ENCODE results near the gene NTNG1. TPM values are rescaled to one million over a fixed set of nuclear protein-coding genes. Genes with fewer than 3 reads are reported as not detected.

The NTNG1 gene
- total RNA-seq, 2 experiments from 2014 or later = not detected

DNA sequence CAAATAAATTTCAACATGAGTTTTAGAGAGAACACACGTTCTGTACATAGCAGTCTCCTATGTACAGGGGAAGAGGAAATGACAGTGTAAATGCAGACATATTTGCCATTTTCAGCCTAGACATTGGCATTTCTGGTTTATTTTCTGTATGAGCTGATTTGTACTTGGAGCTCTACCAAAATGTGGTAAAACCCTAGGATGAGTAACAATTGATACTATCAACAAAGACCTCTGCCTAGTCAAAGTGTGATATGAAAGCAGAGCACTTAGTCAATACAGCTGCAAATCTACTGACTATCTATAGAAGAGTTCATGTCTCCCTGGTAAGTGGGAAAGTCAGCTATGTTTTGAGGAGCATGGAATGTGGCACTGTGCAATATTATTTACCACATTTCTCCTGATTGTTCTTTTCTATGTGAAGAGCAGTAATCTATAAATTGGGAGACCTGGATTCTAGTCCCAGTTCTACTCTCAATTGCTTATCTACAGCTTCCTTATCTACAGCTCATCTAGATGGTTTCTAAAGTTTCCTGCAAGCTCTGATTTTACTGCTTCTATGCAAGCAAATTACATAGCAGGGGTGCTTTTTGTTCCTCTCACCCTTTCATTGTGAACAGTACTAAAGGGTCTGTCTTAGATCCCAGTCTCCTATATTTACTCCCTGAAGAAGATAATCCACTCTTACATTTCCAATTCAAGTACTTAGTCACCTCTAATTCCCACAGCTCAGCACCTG is 334.2 kb downstream of the NTNG1 start:
- Histone ChIP-seq H3K27me3 (ENCODE audit: control insufficient read depth in 1 of 2, insufficient read depth in 2 of 2, low read length in 2 of 2) (peaks cover 3 to 5% of the 10 kb centered on the region in 2 experiments), H3K27ac (ENCODE audit: low read depth in 1 of 2, low read length in 2 of 2) (no peak overlapping the region), H3K9me3 (ENCODE audit: control insufficient read depth in 1 of 2, insufficient read depth in 1 of 2, low read length in 2 of 2) (no peaks in the 10 kb centered on the region), H3K4me3 (ENCODE audit: low read length) (no peak overlapping the region), H3K4me1 (ENCODE audit: insufficient read depth, low read length) (no peaks in the 10 kb centered on the region), H3K36me3 (ENCODE audit: insufficient read depth, low read length) (no peaks in the 10 kb centered on the region)
- DNase-seq (no peak), ATAC-seq (ENCODE audit: poor library complexity) (no peak)
- ChIA-PET CTCF (no interaction called here), POLR2A (no interaction called here)
- H3K36me3 Mint-ChIP-seq (ENCODE audit: low read depth) = no peaks in the 10 kb centered on the region
- no peaks in the 10 kb centered on the region for H3K9me3 Mint-ChIP-seq
- H3K27me3 Mint-ChIP-seq = peaks cover 31% of the 10 kb centered on the region
- H3K27ac Mint-ChIP-seq = no peak overlapping the region
- TF ChIP-seq, protein P1, sequence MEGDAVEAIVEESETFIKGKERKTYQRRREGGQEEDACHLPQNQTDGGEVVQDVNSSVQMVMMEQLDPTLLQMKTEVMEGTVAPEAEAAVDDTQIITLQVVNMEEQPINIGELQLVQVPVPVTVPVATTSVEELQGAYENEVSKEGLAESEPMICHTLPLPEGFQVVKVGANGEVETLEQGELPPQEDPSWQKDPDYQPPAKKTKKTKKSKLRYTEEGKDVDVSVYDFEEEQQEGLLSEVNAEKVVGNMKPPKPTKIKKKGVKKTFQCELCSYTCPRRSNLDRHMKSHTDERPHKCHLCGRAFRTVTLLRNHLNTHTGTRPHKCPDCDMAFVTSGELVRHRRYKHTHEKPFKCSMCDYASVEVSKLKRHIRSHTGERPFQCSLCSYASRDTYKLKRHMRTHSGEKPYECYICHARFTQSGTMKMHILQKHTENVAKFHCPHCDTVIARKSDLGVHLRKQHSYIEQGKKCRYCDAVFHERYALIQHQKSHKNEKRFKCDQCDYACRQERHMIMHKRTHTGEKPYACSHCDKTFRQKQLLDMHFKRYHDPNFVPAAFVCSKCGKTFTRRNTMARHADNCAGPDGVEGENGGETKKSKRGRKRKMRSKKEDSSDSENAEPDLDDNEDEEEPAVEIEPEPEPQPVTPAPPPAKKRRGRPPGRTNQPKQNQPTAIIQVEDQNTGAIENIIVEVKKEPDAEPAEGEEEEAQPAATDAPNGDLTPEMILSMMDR (IDR thresholded peaks at IDR 0.05) = no peak
- no peaks in the 10 kb centered on the region for H3K4me1 Mint-ChIP-seq (ENCODE audit: low read depth)
- H3K4me3 Mint-ChIP-seq = no peak overlapping the region
- intact Hi-C loops (cut with DNase I, micrococcal nuclease) = no loop called here

DNA sequence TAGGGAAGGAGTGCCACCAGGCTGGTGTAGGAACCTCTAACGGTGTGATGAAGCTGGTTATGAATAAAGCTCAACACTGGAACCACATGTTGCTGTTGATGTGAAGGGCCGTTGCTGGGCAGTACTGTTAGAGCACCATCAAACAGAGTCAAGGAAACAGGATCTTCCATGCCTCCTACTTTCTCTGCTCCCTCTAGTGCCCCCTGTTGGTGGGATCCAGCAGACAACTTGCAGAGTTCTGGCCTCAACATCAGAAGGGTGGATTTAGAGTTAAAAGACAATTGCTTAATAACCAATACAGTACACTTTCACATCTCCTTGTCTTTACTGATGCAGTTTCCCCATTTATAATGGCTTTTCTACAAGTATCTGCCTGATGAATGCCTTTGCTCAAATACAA is 336.4 kb downstream of the NTNG1 start:
- H3K9me3 Mint-ChIP-seq = no peaks in the 10 kb centered on the region
- Histone ChIP-seq H3K27ac (ENCODE audit: low read depth in 1 of 2, low read length in 2 of 2) (no peak overlapping the region), H3K4me1 (ENCODE audit: insufficient read depth, low read length) (no peaks in the 10 kb centered on the region), H3K27me3 (ENCODE audit: control insufficient read depth in 1 of 2, insufficient read depth in 2 of 2, low read length in 2 of 2) (peaks cover 17 to 20% of the 10 kb centered on the region in 2 experiments), H3K4me3 (ENCODE audit: low read length) (no peak overlapping the region), H3K9me3 (ENCODE audit: control insufficient read depth in 1 of 2, insufficient read depth in 1 of 2, low read length in 2 of 2) (no peaks in the 10 kb centered on the region), H3K36me3 (ENCODE audit: insufficient read depth, low read length) (no peaks in the 10 kb centered on the region)
- TF ChIP-seq, protein P1 (IDR thresholded peaks at IDR 0.05) = no peak
- H3K27me3 Mint-ChIP-seq = peaks cover 41% of the 10 kb centered on the region
- no peak for ATAC-seq (ENCODE audit: poor library complexity)
- DNase-seq = peak in 1 of 14 experiments; percentile 2
- H3K36me3 Mint-ChIP-seq (ENCODE audit: low read depth) = no peaks in the 10 kb centered on the region
- H3K27ac Mint-ChIP-seq = no peak overlapping the region
- H3K4me1 Mint-ChIP-seq (ENCODE audit: low read depth) = no peaks in the 10 kb centered on the region
- H3K4me3 Mint-ChIP-seq = no peak overlapping the region
- ChIA-PET CTCF (no interaction called here), POLR2A (no interaction called here)
- intact Hi-C loops (cut with DNase I, micrococcal nuclease) = no loop called here

DNA sequence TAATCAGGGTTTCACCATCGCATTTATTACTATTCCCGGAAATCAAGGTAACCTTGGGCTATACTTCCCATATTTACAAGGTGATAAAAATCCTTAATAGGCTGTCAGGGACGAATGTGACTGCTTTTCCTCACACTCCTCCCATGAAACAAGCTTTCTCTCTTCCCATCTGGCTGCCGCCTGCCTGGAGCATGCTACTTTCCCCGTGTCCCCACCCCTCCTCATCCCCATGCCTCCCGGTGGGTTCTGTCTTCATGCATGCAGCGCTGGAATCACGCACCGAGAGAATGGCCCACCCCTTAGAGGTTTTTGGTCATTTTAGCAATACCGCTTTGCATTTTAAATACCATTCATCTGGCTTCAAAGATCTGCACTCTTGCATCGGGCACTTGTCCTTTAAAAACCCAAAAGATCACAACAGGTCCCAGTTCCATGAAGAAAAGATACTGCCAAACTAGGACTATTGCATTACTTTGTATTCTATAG is 339.1 kb downstream of the NTNG1 start:
- TF ChIP-seq, protein P1 (IDR thresholded peaks at IDR 0.05) = no peak
- Mint-ChIP-seq H3K27ac (no peak overlapping the region), H3K36me3 (ENCODE audit: low read depth) (no peaks in the 10 kb centered on the region), H3K4me1 (ENCODE audit: low read depth) (no peaks in the 10 kb centered on the region), H3K4me3 (no peak overlapping the region), H3K27me3 (peaks cover 44% of the 10 kb centered on the region), H3K9me3 (no peaks in the 10 kb centered on the region)
- Histone ChIP-seq H3K9me3 (ENCODE audit: control insufficient read depth in 1 of 2, insufficient read depth in 1 of 2, low read length in 2 of 2) (no peaks in the 10 kb centered on the region), H3K4me1 (ENCODE audit: insufficient read depth, low read length) (no peaks in the 10 kb centered on the region), H3K36me3 (ENCODE audit: insufficient read depth, low read length) (no peaks in the 10 kb centered on the region), H3K27me3 (ENCODE audit: control insufficient read depth in 1 of 2, insufficient read depth in 2 of 2, low read length in 2 of 2) (peaks cover 17 to 26% of the 10 kb centered on the region in 2 experiments), H3K27ac (ENCODE audit: low read depth in 1 of 2, low read length in 2 of 2) (no peak overlapping the region), H3K4me3 (ENCODE audit: low read length) (no peak overlapping the region)
- ATAC-seq (ENCODE audit: poor library complexity) = no peak
- CTCF ChIA-PET = no interaction called here
- intact Hi-C loops (cut with DNase I, micrococcal nuclease) = no loop called here
- no peak for DNase-seq
- POLR2A ChIA-PET = no interaction called here

Measured in CD4-positive, alpha-beta T cell (primary cell).